Keratinocyte (primary cell): ENCODE data around the gene USP33. TPM values are rescaled to one million over a fixed set of nuclear protein-coding genes. Genes with fewer than 3 reads are reported as not detected.

Source experiments
- DNase-seq: peaks from one replicate; pipeline ENCODE4 v3.0.0-alpha.2; 2011; ENCODE audit warnings: low read depth, missing footprints, low spot score
- FAIRE-seq: peaks from 2 replicates; lab custom pipeline; 2011; peaks lifted over from hg19 to GRCh38; lab: Jason Lieb, UNC
- H2AFZ ChIP-seq: 2 replicates; pipeline ENCODE4 v1.6.0; 2012; ENCODE audit warnings: low read length, control low read depth, inconsistent platforms; ENCODE audit not compliant: control insufficient read depth
- H3K27ac ChIP-seq: 2 replicates; pipeline ENCODE4 v1.5.1; 2011; ENCODE audit warnings: low read length; ENCODE audit not compliant: control insufficient read depth, insufficient read depth
- H3K27me3 ChIP-seq: 3 replicates; pipeline ENCODE4 v1.6.0; 2011; ENCODE audit warnings: low read length; ENCODE audit not compliant: control insufficient read depth, insufficient read depth; ENCODE audit errors: extremely low read depth
- H3K36me3 ChIP-seq, 2 experiments: 2 replicates in 1 of 2; 3 replicates in 1 of 2; pipeline ENCODE4 v1.5.1; 2011; ENCODE audit warnings: low read length in 2 of 2, mild to moderate bottlenecking in 1 of 2; ENCODE audit not compliant: control insufficient read depth in 2 of 2, insufficient read depth in 2 of 2; ENCODE audit errors: extremely low read depth in 1 of 2
- H3K4me1 ChIP-seq: 3 replicates; pipeline ENCODE4 v1.5.1; 2011; ENCODE audit warnings: low read length; ENCODE audit not compliant: control insufficient read depth, insufficient read depth; ENCODE audit errors: extremely low read depth
- H3K4me2 ChIP-seq: 3 replicates; pipeline ENCODE4 v1.6.0; 2011; ENCODE audit warnings: low read depth, low read length; ENCODE audit not compliant: control insufficient read depth, insufficient read depth; ENCODE audit errors: extremely low read depth
- H3K4me3 ChIP-seq, 3 experiments: fragments of 200-600 bp in 1 of 3; sonication (generic) in 1 of 3; 2 replicates in 2 of 3; 3 replicates in 1 of 3; pipeline ENCODE4 v1.5.1; 2011 to 2016; ENCODE audit warnings: low read length in 3 of 3, mild to moderate bottlenecking in 3 of 3, control low read depth in 2 of 3, inconsistent platforms in 1 of 3, low read depth in 1 of 3, mixed read lengths in 1 of 3, mixed run types in 1 of 3, moderate library complexity in 1 of 3; ENCODE audit not compliant: control insufficient read depth in 2 of 3, insufficient read depth in 2 of 3; ENCODE audit errors: extremely low read depth in 1 of 3
- H3K79me2 ChIP-seq: 2 replicates; pipeline ENCODE4 v1.6.0; 2012; ENCODE audit warnings: low read length; ENCODE audit not compliant: control insufficient read depth, insufficient read depth
- H3K9ac ChIP-seq: 3 replicates; pipeline ENCODE4 v1.6.0; 2011; ENCODE audit warnings: low read length; ENCODE audit not compliant: control insufficient read depth, insufficient read depth; ENCODE audit errors: extremely low read depth
- H3K9me1 ChIP-seq: 3 replicates; pipeline ENCODE4 v1.6.0; 2011; ENCODE audit warnings: low read length; ENCODE audit not compliant: control insufficient read depth, insufficient read depth; ENCODE audit errors: extremely low read depth
- H3K9me3 ChIP-seq: 2 replicates; pipeline ENCODE4 v1.5.1; 2012; ENCODE audit warnings: low read depth, low read length; ENCODE audit not compliant: control insufficient read depth
- H4K20me1 ChIP-seq: 3 replicates; pipeline ENCODE4 v1.6.0; 2011; ENCODE audit warnings: low read length; ENCODE audit not compliant: control insufficient read depth, insufficient read depth; ENCODE audit errors: extremely low read depth
- EZH2 ChIP-seq: IDR thresholded peaks from one replicate; pipeline ENCODE4 v1.6.1; 2012; ENCODE audit warnings: inconsistent platforms, mild to moderate bottlenecking, low read length, moderate library complexity
- dilution Hi-C: fragments of 300-500 bp; cut with MboI; formaldehyde crosslinking; loops from one replicate; pipeline ENCODE4 v1.7.0; 2020; ENCODE audit warnings: low sequenced_read_pairs; ENCODE audit not compliant: extremely low pct_ligation_motif_present
- polyA plus RNA-seq, 5 experiments: library from polyadenylated mRNA; depleted of rRNA in 3 of 5; stranded (reverse) in 3 of 5; stranded (forward) in 1 of 5; unstranded in 1 of 5; fragments of >200 nt; gene quantifications; 1 replicate in 1 of 5; 2 replicates in 3 of 5; 3 replicates in 1 of 5; pipeline versions ENCODE4 v1.2.1 to v1.2.3, GENCODE V29; 2011 to 2012; ENCODE audit warnings: missing spikeins in 2 of 5, low read depth in 1 of 5, low replicate concordance in 1 of 5
- TF ChIP-seq, protein P1 (sequence below), 3 experiments: IDR thresholded peaks in 1 of 3; conservative IDR thresholded peaks in 1 of 3; optimal IDR thresholded peaks in 1 of 3; 2 replicates in 2 of 3; 3 replicates in 1 of 3; pipeline versions ENCODE3 to v1.5.1; 2011; ENCODE audit warnings: low read length in 3 of 3, mild to moderate bottlenecking in 3 of 3, moderate library complexity in 2 of 3, control low read depth in 1 of 3, inconsistent platforms in 1 of 3; ENCODE audit not compliant: insufficient read depth in 2 of 3; ENCODE audit errors: extremely low read depth in 1 of 3

USP33 gene
- polyA plus RNA-seq, 1 donor (not counting 4 experiments of a cell fraction or from before 2014, with no cell fraction given) = 52.0 TPM

DNA sequence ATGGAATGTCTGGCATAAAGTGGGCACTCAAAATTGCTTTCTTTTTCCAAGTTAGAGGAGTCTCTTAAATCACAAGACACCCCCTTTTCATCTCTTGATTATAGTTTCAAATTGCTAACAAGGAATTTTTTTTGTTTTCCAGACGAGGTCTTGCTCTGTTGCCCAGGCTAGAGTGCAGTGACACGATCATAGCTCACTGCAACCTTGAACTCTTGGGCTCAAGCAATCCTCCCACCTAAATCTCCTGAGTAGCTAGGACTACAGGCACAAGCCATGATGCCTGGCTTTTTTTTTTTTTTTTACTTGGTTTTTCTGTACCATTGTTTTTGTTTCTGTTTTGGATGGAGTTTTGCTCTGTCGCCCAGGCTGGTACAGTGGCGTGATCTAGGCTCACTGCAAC lies 98.0 kb downstream of the USP33 start:
- Histone ChIP-seq H3K27ac (no peak overlapping the region), H3K4me1 (no peaks in the 10 kb centered on the region), H4K20me1 (peaks cover 8% of the 10 kb centered on the region), H3K9ac (no peak overlapping the region), H3K4me3 (no peak overlapping the region), H3K4me2 (no peak overlapping the region), H3K36me3 (no peaks in the 10 kb centered on the region), H3K9me3 (no peaks in the 10 kb centered on the region), H3K9me1 (no peaks in the 10 kb centered on the region), H2AFZ (no peak overlapping the region), H3K27me3 (no peaks in the 10 kb centered on the region), H3K79me2 (peaks cover 98% of the 10 kb centered on the region)
- DNase-seq (no peak), FAIRE-seq (no peak)
- dilution Hi-C loops = no loop called here
- TF ChIP-seq, protein P1, sequence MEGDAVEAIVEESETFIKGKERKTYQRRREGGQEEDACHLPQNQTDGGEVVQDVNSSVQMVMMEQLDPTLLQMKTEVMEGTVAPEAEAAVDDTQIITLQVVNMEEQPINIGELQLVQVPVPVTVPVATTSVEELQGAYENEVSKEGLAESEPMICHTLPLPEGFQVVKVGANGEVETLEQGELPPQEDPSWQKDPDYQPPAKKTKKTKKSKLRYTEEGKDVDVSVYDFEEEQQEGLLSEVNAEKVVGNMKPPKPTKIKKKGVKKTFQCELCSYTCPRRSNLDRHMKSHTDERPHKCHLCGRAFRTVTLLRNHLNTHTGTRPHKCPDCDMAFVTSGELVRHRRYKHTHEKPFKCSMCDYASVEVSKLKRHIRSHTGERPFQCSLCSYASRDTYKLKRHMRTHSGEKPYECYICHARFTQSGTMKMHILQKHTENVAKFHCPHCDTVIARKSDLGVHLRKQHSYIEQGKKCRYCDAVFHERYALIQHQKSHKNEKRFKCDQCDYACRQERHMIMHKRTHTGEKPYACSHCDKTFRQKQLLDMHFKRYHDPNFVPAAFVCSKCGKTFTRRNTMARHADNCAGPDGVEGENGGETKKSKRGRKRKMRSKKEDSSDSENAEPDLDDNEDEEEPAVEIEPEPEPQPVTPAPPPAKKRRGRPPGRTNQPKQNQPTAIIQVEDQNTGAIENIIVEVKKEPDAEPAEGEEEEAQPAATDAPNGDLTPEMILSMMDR (optimal IDR thresholded peaks at IDR 0.05 in 1 of 3, IDR thresholded peaks at IDR 0.05 in 1 of 3, conservative IDR thresholded peaks at IDR 0.05 in 1 of 3; ENCODE audit: extremely low read depth in 1 of 3, insufficient read depth in 2 of 3, low read length in 3 of 3) = no peak
- TF ChIP-seq EZH2 = no peak

DNA sequence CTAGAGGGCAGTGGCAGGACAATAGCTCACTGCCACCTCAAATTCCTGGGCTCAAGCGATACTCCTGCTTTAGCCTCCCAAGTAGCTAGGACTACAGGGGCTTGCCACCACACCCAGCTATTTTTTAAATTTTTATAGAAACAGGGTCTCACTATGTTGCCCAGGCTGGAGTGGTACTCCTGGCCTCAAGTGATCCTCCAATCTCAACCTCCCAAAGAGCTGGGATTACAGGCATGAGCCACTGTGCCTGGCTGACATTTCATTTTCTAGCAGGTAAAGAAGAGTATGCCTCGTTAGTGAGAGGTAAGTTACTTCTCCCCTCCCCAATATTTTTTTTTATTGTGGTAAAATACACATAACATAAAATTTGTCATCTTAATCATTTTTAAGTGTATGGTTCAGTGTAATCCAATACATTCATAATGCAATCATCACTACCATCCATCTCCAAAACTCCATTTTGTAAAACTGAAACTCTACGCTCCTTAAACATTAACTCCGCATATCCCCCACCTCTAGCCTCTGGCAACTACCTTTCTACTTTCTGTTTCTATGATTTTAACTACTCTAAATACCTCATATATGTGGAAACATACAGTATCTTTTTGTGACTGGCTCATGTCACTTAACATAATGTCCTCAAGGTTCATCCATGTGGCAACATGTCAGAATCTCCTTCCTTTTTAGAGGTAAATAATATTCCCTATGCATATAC lies 99.6 kb downstream of the USP33 start:
- Histone ChIP-seq H3K9me3 (no peaks in the 10 kb centered on the region), H3K27me3 (no peaks in the 10 kb centered on the region), H3K79me2 (peaks cover 97% of the 10 kb centered on the region), H3K4me1 (no peaks in the 10 kb centered on the region), H3K9me1 (no peaks in the 10 kb centered on the region), H2AFZ (no peak overlapping the region), H4K20me1 (peaks cover 5% of the 10 kb centered on the region), H3K4me3 (no peak overlapping the region), H3K9ac (no peak overlapping the region), H3K36me3 (no peaks in the 10 kb centered on the region), H3K27ac (no peak overlapping the region), H3K4me2 (no peak overlapping the region)
- dilution Hi-C loops = no loop called here
- no peak for FAIRE-seq
- TF ChIP-seq, protein P1 (optimal IDR thresholded peaks at IDR 0.05 in 1 of 3, IDR thresholded peaks at IDR 0.05 in 1 of 3, conservative IDR thresholded peaks at IDR 0.05 in 1 of 3; ENCODE audit: extremely low read depth in 1 of 3, insufficient read depth in 2 of 3, low read length in 3 of 3) = no peak
- no peak for TF ChIP-seq EZH2
- no peak for DNase-seq
